Muscle layer of colon (tissue), 2 donors: ENCODE data around the gene CALML3.

ENCODE experiments used
- H3K27ac ChIP-seq: one replicate; pipeline ENCODE4 v1.7.0; 2013; ENCODE audit warnings: low read depth, mild to moderate bottlenecking, low read length, moderate library complexity
- H3K27me3 ChIP-seq, 2 donors: one replicate each; pipeline ENCODE4 v1.7.0; 2013; ENCODE audit warnings: low read length in 2 of 2, mild to moderate bottlenecking in 2 of 2; ENCODE audit not compliant: insufficient read depth in 2 of 2, control insufficient read depth in 1 of 2
- H3K36me3 ChIP-seq: one replicate; pipeline ENCODE4 v1.7.0; 2013; ENCODE audit warnings: mild to moderate bottlenecking, low read length; ENCODE audit not compliant: insufficient read depth
- H3K4me1 ChIP-seq: one replicate; pipeline ENCODE4 v1.7.0; 2013; ENCODE audit warnings: mild to moderate bottlenecking, low read length; ENCODE audit not compliant: insufficient read depth
- H3K4me3 ChIP-seq, 2 donors: one replicate each; pipeline ENCODE4 v1.7.0; 2013; ENCODE audit warnings: low read length in 2 of 2, low read depth in 1 of 2, mild to moderate bottlenecking in 1 of 2, moderate library complexity in 1 of 2
- H3K9ac ChIP-seq: one replicate; pipeline ENCODE4 v1.7.0; 2013; ENCODE audit warnings: low read length
- H3K9me3 ChIP-seq: one replicate; pipeline ENCODE4 v1.7.0; 2013; ENCODE audit warnings: mild to moderate bottlenecking, low read length
- donor health status: abdominal sarcoma.
- donor health status: Adenocarcinoma of cecum.

Gene CALML3

GRCh38 chr10:5540080-5540479, 15.3 kb downstream of the CALML3 start:
- H3K9ac ChIP-seq = no peak overlapping the region
- H3K27me3 ChIP-seq = no peaks in the 10 kb centered on the region
- H3K27ac ChIP-seq = no peak overlapping the region
- no peak overlapping the region for H3K4me3 ChIP-seq
- H3K36me3 ChIP-seq = no peaks in the 10 kb centered on the region
- H3K4me1 ChIP-seq = no peaks in the 10 kb centered on the region
- H3K9me3 ChIP-seq = no peaks in the 10 kb centered on the region

- H3K36me3 ChIP-seq = no peaks in the 10 kb centered on the region
- H3K27ac ChIP-seq = no peak overlapping the region
- no peaks in the 10 kb centered on the region for H3K9me3 ChIP-seq
- no peak overlapping the region for H3K4me3 ChIP-seq
- H3K9ac ChIP-seq = no peak overlapping the region
- no peaks in the 10 kb centered on the region for H3K4me1 ChIP-seq
- no peaks in the 10 kb centered on the region for H3K27me3 ChIP-seq
Observed at GRCh38 chr10:5540891-5541290, 16.1 kb downstream of the CALML3 start.

GRCh38 chr10:5542100-5542499, 17.3 kb downstream of the CALML3 start:
- no peaks in the 10 kb centered on the region for H3K36me3 ChIP-seq
- H3K27ac ChIP-seq = no peak overlapping the region
- peaks cover 11% of the 10 kb centered on the region for H3K4me1 ChIP-seq
- no peak overlapping the region for H3K4me3 ChIP-seq
- no peaks in the 10 kb centered on the region for H3K27me3 ChIP-seq
- H3K9me3 ChIP-seq = no peaks in the 10 kb centered on the region
- H3K9ac ChIP-seq = no peak overlapping the region

GRCh38 chr10:5543623-5544022, 18.9 kb downstream of the CALML3 start:
- Histone ChIP-seq H3K9me3 (no peaks in the 10 kb centered on the region), H3K4me3 (no peak overlapping the region), H3K27me3 (no peaks in the 10 kb centered on the region), H3K27ac (no peak overlapping the region), H3K4me1 (peaks cover 26% of the 10 kb centered on the region), H3K9ac (no peak overlapping the region), H3K36me3 (no peaks in the 10 kb centered on the region)

DNA sequence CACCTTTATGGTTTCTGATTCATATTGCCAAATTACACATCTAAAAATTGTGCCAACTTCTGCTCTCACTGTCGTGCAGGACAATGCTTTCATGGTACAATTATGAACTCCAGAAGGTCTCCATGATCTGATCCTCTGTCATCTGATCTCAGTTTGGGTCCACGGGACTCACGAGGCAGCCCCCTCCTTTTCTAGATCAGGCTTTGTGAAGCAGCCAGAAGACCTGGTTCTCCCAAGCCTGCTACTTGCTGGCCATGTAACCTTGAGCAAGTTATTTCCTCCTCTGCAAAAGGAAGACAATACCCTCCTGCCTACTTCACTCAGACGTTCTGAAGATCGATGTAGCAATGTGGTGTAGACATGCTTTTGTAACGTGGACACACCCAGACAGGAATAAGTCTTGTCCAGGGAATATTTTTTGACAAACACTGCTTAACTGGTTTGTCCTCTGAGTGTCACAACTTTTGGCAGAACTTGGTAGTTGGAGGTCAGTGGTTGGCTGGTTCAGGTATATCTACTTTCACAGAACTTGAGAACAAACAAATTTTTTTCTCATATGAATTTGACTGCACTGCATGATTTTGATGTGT, 19.6 kb downstream of the CALML3 start:
- Histone ChIP-seq H3K9ac (no peak overlapping the region), H3K4me1 (peaks cover 27% of the 10 kb centered on the region), H3K4me3 (no peak overlapping the region), H3K27me3 (no peaks in the 10 kb centered on the region), H3K36me3 (no peaks in the 10 kb centered on the region), H3K27ac (no peak overlapping the region), H3K9me3 (no peaks in the 10 kb centered on the region)

GRCh38 chr10:5545011-5545410, 20.2 kb downstream of the CALML3 start:
- Histone ChIP-seq H3K27ac (no peak overlapping the region), H3K36me3 (no peaks in the 10 kb centered on the region), H3K4me1 (peaks cover 27% of the 10 kb centered on the region), H3K27me3 (no peaks in the 10 kb centered on the region), H3K9ac (no peak overlapping the region), H3K4me3 (no peak overlapping the region), H3K9me3 (no peaks in the 10 kb centered on the region)

- H3K9ac ChIP-seq = no peak overlapping the region
- H3K27me3 ChIP-seq = no peaks in the 10 kb centered on the region
- no peaks in the 10 kb centered on the region for H3K9me3 ChIP-seq
- H3K4me1 ChIP-seq = peaks cover 27% of the 10 kb centered on the region
- no peak overlapping the region for H3K27ac ChIP-seq
- no peak overlapping the region for H3K4me3 ChIP-seq
- no peaks in the 10 kb centered on the region for H3K36me3 ChIP-seq
Observed at GRCh38 chr10:5545426-5545777, 20.6 kb downstream of the CALML3 start.

DNA sequence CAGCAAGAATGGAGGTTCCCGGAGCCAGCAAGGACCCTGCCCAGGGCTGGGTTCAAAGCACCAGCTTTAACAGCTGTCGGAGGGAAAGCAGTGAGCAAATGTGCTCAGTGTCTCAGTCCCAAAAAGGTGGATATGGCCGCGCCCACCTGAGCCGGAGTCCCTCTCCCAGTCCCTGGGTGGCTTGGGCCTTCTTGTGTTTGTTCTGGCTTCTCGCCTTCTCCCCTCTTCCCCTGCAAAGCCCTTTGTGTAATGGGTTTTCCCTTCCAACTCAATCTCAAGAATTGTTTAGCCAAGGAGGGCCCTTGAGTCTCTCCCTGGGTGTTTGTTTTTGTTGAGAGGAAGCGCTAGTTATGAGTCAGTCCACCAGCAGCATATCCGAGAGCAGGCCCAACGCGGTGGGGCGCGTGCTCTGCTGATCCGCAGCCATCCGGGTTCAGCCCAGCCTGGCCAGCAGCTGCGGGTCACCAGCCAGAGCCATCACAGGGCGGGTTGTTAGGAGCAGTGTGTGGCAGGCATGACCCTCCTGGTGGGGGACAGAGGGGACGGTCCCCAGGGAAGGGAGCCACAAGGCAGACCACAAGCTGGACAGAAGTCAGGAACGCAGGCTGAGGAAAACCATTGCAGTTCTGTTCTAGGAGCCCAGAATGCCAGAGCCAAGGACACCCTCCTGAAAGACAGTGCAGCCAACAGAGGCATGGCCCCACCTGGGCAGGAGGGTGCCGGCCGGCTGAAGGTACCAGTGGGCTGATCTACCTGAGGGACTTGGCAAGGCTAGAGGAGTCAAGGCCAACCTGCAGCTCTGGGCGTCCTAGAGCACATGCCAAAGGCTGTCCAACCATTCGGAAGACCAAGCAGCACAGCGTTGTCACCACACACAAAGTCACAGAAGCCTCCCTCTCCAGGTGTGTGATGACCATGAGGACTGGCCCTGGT, 21.3 kb downstream of the CALML3 start:
- Histone ChIP-seq H3K27me3 (no peaks in the 10 kb centered on the region), H3K27ac (no peak overlapping the region), H3K9me3 (no peaks in the 10 kb centered on the region), H3K36me3 (no peaks in the 10 kb centered on the region), H3K9ac (no peak overlapping the region), H3K4me1 (peaks cover 27% of the 10 kb centered on the region), H3K4me3 (no peak overlapping the region)

GRCh38 chr10:5546891-5547680, 22.3 kb downstream of the CALML3 start:
- Histone ChIP-seq H3K27me3 (no peaks in the 10 kb centered on the region), H3K27ac (peak overlapping the region; percentile 71), H3K9me3 (no peaks in the 10 kb centered on the region), H3K4me1 (peaks cover 27% of the 10 kb centered on the region), H3K36me3 (no peaks in the 10 kb centered on the region), H3K4me3 (peak overlapping the region; percentile 30 to 43), H3K9ac (peak overlapping the region; percentile 2)

DNA sequence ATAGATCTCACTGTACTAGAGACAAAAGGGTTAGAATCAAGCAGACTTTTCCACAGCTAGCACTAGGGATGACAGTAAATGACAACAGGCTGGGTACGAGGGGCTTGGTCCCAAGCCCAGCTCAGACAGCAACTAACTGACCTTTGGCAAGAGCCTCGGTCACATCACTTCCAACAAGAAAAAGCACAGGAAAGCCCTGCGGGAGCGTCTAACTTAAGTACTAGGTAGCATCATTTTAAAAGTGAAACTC, 22.8 kb downstream of the CALML3 start:
- Histone ChIP-seq H3K4me1 (peaks cover 27% of the 10 kb centered on the region), H3K9ac (peak overlapping the region; percentile 2), H3K27me3 (no peaks in the 10 kb centered on the region), H3K4me3 (peak overlapping the region; percentile 30 to 43), H3K36me3 (no peaks in the 10 kb centered on the region), H3K27ac (peak overlapping the region; percentile 71), H3K9me3 (no peaks in the 10 kb centered on the region)

- H3K4me3 ChIP-seq = peak overlapping the region; percentile 30 to 43
- H3K9ac ChIP-seq = peak overlapping the region; percentile 2
Observed at GRCh38 chr10:5547931-5548660, 23.3 kb downstream of the CALML3 start.

More at GRCh38 chr10:5547931-5548660, 23.3 kb downstream of the CALML3 start:
- no peaks in the 10 kb centered on the region for H3K27me3 ChIP-seq
- no peaks in the 10 kb centered on the region for H3K9me3 ChIP-seq
- no peaks in the 10 kb centered on the region for H3K36me3 ChIP-seq
- H3K4me1 ChIP-seq = peaks cover 27% of the 10 kb centered on the region
- peak overlapping the region; percentile 71 for H3K27ac ChIP-seq
